Upper lobe of left lung (tissue), 4 donors: ENCODE measurements around the gene C2orf80.

Experiments
- CTCF ChIP-seq, 6 experiments: fragments of 450-650 bp in 4 of 6; fragments of 200-600 bp in 2 of 6; sonication (generic) in 2 of 6; IDR thresholded peaks; one replicate each; pipeline ENCODE4 v1.5.1; 2016 to 2019; ENCODE audit warnings: antibody characterized with exemption in 6 of 6
- EP300 ChIP-seq, 4 donors: sonication (generic); formaldehyde crosslinking; IDR thresholded peaks; one replicate each; pipeline ENCODE4 v1.5.1; 2017; ENCODE audit warnings: antibody characterized with exemption in 4 of 4, control low read depth in 2 of 4
- POLR2A ChIP-seq, 4 donors: fragments of 450-650 bp; IDR thresholded peaks; one replicate each; pipeline ENCODE4 v1.5.1; 2016 to 2017; ENCODE audit warnings: antibody characterized with exemption in 4 of 4, mild to moderate bottlenecking in 2 of 4
- POLR2AphosphoS5 ChIP-seq, 2 donors: sonication (generic); formaldehyde crosslinking; IDR thresholded peaks; one replicate each; pipeline ENCODE4 v1.5.1; 2017; ENCODE audit warnings: antibody characterized with exemption in 2 of 2

DNA sequence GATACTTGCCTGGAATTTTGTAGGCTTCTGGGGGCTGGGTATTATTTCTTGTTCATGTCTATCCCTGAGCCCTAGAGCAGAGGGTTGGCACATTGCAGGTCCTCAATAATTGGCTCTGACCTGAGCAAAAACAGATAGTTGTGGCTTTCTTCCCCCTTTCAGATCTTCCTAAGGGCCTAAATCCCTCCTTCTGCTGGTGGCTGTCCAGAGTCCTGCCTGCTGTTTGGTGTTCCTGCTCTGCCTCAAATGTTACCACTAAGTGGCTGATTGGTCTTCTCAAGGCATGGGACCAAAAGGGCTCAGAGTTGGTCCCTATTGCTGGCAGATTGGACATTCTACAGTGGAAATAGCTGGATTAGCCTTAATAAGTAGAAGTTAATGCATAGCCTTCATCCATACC, 42.8 kb downstream of the C2orf80 start:
- TF ChIP-seq CTCF (IDR thresholded peaks at IDR 0.05) (no peak), EP300 (IDR thresholded peaks at IDR 0.05) (no peak), POLR2A (IDR thresholded peaks at IDR 0.05) (no peak), POLR2AphosphoS5 (IDR thresholded peaks at IDR 0.05) (no peak)
